ENCODE results near the gene TMEM52. TPM values are rescaled to one million over a fixed set of nuclear protein-coding genes. Genes with fewer than 3 reads are reported as not detected.

Gene TMEM52
- total RNA-seq, 1 experiment from 2014 or later = not detected

Other genes with a start within 250 kb of the TMEM52 start
- gene SLC35E2B, start 226.5 kb downstream of the TMEM52 start, total RNA-seq (2014; rRNA removed; shearing (Covaris generic); ENCODE audit: low replicate concordance) = 13.6 and 13.8 TPM in 2 replicates
- gene CDK11A, start 194.9 kb downstream of the TMEM52 start, total RNA-seq (2014; rRNA removed; shearing (Covaris generic); ENCODE audit: low replicate concordance) = 3.7 and 15.4 TPM in 2 replicates
- gene NADK, start 140.8 kb downstream of the TMEM52 start, total RNA-seq (2014; rRNA removed; shearing (Covaris generic); ENCODE audit: low replicate concordance) = 51.8 and 82.9 TPM in 2 replicates
- 282 and 362 TPM in 2 replicates for gene GNB1, start 28.2 kb downstream of the TMEM52 start, total RNA-seq (2014; rRNA removed; shearing (Covaris generic); ENCODE audit: low replicate concordance)
- gene CALML6, start 4.0 kb downstream of the TMEM52 start, total RNA-seq (2014; rRNA removed; shearing (Covaris generic); ENCODE audit: low replicate concordance) = not detected in 2 replicates
- not detected in 2 replicates for gene CFAP74, start 84.5 kb upstream of the TMEM52 start, total RNA-seq (2014; rRNA removed; shearing (Covaris generic); ENCODE audit: low replicate concordance)
- 0.74 TPM in 1 of 2 replicates, not detected in the other for gene GABRD, start 100.1 kb upstream of the TMEM52 start, total RNA-seq (2014; rRNA removed; shearing (Covaris generic); ENCODE audit: low replicate concordance)
- 36.2 and 60.4 TPM in 2 replicates for gene PRKCZ, start 131.1 kb upstream of the TMEM52 start, total RNA-seq (2014; rRNA removed; shearing (Covaris generic); ENCODE audit: low replicate concordance)